HG02798 (cell line): ENCODE measurements around the gene PAN2.
"Not testable (repeated sequence)": the region's sequence is repeated elsewhere in the genome, so short reads cannot be mapped to it uniquely, and the experiment has no call there.

Experiments used
- ATAC-seq: cut with Tn5 transposase; IDR thresholded peaks from one replicate; pipeline ENCODE4 v1.9.1; 2021; ENCODE audit warnings: mild to moderate bottlenecking; ENCODE audit not compliant: unreplicated experiment, poor library complexity

PAN2 gene

DNA sequence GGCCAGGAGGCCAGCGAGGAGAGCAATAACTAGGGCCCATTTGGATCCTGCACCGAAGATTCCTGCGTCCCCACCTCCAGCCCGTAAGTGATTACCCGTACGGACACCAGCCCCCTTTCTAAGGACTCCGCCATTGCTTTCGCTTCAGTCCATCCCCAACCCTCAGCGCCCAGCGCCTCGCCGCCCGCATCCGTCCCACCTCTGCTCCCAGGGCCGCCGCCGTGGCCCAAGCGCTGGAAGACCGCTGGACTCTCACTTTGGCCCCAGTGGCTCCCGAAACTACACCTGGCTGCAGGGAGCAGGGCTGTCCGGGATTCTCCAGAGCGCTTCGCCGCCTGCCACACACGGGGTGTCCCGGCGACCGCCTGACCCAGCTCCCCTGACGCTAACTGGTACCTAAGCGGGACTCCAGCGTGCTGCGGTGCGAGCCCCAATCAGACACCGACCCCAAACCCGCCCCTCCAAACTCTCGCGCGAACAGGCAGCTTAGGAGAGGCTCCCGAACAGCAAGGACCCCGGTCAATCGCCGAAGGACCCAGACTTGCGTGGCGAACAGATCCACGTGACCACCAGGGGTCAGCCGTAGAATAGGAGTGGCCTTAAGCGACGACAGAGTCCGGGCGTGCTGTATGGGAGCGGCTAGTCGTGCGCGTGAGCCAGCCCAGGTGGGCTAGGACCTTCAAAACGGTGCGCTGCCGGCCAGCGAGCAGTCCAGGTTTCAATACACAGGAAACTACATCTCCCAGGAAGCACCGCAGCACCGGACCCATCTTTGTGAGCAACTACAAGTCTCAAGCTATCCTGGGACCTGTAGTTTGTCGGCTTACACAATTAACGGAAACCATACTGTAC, 18.0 kb downstream of the PAN2 start, which contains the start of gene CNPY2:
TSS of gene CNPY2 (minus strand) at position 367 of the 852 bp plus-strand sequence. CDS start 771 bp downstream, outside the sequence.
- peak; percentile 90 for ATAC-seq

DNA sequence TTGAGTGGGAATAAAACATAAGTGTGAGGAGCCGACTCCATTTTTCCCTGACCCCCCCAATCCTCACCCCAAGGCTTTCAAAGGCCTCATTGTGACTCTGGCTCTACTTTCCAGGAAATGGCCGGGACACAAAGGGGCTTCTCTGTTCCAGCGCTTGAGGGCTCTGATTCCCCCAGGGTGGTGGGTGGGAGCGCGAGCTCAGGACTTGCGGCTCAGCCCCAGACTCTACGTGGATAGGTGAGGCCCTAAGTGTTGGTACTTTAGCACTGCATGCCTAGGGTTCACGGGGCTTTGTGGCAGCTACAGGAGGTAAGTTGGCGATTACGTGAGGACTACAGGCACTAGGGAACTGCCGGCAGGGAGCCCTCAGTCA, 18.6 kb downstream of the PAN2 start:
- ATAC-seq: no peak

DNA sequence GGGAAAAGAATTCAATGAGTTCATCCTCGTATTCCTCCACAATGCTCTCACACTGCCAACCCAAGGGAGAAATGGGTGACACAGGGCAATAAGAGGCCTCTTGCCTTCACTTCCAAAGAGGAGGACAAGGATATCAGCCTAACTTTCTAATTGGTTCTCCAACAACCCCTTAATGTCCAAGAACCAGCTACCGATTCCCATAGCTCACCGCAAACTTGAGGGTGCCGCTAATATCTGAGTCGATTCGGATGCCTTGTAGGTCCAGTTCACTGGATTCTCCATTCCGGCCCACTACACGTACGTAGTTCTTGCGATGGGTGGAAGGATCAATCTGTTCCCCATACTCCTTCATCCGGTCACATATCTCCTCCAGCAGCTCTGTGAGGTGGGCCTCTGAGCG, 22.8 kb downstream of the PAN2 start:
- ATAC-seq: no peak

DNA sequence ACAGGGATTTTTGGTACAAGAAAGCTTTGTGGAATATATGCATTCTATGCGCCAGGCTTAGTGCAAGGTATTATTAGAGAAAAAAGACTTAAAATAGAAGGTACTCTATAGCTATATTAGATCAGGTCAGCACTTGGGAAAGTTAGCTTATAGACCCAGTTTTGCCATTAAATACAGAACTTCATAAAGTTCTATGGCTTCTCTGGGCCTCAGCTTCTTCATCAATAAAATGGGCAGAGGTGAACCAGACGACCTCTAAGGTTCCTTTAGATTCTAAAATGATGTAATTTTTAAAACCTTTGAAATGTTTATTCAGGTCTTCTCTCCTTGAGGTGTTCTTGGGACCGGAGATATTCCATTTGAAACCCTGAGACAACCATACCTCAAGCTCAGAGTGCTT, 25.1 kb downstream of the PAN2 start:
- ATAC-seq: no peak

DNA sequence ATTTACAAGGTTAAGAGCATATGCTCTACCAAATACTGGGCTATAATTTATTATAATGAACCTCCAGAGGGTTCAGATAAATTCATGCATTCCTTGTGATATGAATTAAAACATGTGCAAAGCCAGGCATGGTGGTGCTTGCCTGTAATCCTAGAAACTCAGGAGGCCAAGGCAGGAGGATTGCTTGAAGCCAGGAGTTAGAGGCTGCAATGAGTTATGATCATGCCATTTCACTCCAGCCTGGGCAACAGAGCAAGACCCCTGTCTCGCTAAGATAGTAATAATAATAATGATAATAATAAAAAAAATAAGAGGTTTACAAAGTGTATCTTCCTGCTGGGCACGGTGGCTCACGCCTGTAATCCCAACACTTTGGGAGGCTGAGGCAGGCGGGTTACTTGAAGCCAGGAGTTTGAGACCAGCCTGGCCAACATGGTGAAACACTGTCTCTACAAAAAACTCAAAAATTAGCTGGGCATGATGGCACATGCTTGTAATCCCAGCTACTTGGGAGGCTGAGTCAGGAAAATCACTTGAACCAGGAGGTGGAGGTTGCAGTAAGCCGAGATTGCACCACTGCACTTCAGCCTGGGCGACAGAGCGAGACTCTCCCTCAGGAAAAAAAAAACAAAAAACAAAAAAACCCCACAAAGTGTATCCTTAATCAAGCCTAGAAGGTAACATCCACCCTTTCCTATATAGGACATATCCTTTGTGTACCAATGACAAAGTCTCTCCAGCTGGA, 26.4 kb downstream of the PAN2 start:
- no peak for ATAC-seq

DNA sequence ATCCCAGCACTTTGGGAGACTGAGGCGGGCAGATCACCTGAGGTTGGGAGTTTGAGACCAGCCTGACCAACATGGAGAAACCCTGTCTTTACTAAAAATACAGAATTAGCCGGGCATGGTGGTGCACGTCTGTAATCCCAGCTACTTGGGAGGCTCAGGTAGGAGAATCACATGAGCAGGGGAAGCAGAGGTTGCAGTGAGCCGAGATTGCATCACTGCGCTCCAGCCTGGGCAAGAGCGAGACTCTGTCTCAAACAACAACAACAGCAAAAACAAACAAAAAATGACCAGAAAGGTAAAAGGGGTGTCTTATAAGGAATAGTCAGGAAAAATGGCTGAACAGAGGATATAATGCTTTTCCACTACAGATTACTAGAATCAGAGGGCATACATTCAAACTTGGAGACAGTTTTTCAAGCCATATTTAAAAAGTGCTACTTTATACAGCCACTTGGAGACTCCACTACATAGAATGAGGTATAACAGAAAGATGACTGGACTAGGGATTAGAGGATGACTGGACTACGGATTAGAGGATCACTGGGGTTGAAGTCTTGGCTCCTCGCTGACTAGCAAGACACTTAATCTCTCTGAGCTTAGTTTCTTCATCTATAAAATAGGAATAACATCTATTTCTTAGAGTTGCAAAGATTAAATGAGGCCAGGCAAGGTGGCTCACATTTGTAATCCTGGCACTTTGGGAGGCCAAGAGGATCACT, 28.8 kb downstream of the PAN2 start:
- ATAC-seq: no peak

DNA sequence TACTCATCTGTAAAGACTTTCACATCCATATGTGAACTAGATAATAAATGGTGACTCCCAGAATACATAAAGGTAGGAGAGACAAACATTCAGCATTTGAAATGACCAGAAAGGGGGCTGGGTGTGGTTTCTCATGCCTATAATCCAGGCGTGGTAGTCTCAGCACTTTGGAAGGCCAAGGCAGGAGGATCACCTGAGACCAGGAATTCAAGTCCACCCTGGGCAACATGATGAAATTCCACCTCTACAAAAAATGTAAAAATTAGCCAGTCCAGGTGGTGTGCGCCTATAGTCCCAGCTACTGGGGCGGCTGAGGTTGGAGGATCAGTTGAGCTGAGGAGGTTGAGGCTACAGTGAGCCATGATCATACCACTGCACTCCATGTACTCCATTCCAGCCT, 29.5 kb downstream of the PAN2 start:
- ATAC-seq: no peak

DNA sequence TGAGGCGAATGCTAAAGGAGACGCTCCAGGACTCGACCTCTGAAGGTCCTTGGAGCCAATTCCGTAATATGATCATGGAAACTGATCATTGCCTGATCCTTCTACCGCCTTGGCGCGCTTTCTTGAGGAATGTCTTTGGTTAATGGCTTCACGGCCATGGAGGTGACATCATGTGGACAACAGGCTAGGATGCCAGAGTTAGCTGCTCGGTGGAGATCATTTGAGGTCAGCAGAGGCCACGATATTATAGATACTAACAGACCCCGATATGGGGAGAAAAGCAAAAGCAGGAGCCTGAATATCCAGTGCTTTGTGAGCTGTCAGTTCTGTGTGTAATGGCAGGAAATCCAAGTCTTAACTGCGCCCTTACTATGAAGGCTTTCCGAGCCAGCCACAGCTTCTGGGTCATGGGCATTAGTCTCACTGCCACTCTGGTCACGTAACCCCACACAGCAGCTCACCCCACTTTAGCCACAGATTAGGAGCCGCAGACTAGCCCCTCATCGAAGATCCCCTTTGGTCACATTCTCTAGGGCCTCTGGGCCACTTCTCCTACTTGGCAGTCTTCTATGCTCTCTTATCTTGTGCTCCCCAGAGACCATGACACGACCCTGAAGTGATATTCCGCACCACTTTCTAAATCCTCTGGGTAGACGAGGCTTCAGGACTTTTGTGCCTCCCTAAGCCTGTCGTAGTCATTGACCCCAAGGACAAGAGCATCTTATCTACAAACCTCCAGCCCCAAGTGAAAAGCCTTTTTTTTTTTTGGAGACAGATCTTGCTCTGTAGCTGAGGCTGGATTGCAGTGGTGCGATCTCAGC, 32.9 kb downstream of the PAN2 start:
- ATAC-seq: no peak

DNA sequence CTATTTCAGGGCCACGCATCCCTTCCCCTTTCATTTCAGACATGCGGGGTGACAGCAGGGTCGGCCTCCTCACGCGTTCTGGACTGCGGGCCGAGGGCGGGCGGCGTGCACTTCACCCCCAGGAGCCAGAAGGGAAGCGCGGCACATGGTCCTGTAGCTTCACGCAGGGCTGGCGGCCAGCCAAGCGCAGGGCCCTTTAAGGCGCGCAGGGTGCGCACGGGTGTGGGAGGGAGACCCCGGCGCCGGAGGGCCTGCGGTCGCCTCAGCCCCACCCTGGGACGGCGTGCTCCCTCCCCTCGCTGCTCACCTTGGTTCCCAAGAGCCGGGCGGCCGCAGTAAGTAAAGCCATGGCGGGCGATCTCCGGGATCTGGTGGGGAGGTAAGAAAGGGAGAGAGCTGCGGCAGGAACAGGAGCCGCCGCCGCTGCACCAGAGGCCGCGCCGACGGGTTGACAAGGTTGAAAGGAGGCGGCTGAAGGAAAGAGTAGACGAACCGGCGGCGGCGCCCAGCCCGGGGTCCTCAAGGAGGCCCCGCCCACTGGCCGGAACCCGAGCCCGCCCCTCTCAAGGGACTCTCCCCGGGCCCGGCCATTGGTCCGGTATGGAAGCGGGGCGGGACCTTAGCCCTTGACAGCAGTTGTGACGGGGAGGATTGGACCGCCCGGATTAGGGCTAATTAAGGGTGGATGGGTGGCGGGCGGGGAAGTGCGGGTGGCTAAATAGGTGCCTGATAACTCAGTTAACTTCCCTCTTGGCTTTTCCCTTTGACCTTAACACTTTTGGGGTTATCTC, 33.8 kb downstream of the PAN2 start, which contains the start of gene CS:
TSS of gene CS (minus strand) at position 478 of the 791 bp plus-strand sequence. CDS start at position 349, 129 bp downstream.
- peak; percentile 92 for ATAC-seq

DNA sequence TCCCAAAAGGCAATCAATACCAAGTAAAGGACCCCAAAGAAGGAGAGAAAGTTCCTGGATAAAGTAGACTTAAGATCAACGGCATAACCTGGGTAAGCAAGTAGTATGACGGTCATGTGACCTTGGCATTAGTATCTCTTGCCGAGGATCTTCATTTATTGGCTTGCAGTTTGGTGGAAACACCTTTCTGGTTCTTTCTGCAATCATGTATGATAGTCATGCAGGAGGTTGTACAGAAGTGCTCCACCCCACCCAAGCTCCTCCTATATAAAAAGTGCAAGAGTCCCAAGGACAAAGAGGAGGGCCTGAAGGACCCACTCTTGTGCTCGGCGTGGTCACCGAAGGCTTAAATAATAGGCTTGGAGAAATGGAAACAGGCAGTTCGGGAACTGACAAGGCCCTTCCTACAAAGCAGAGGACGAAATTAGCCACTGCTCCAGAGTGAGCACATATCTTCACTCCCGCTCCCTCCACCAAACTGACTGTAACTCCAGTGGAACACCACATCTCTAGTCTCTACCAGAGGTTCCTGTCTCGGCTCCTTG, 34.4 kb downstream of the PAN2 start:
- no peak for ATAC-seq

DNA sequence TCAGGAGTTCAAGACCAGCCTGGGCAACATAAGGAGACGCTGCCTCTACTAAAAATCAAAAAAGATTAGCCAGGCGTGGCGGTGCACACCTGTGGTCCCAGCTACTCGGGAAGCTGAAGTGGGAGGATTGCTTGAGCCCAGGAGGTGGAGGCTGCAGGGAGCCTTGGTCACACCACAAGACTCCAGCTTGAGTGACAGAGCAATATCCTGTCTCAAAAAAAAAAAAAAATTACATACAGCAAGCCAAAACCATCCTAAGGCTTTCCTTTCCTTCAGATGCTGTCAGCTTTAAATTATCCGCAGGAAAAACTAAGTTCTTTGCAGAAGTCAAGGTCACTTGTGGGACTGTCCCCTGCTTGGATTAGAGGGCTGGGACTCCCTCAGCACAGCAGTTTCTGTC, 35.0 kb downstream of the PAN2 start:
- ATAC-seq: no peak

DNA sequence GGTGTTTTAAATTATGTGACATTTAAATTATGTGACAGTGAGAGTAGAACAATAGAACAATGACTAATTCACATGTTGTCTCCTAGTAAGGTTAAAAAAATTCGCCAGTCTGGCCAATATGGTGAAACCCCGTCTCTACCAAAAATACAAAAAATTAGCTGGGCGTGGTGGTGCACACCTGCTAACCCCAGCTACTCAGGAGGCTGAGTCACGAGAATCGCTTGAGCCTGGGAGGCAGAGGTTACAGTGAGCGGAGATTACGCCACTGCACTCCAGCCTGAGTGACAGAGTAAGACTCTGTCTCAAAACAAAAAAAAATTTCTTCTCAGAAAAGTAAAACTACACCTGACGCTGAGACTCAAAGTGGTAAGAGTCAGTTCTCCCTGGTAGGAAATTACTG, 36.4 kb downstream of the PAN2 start:
- ATAC-seq: no peak

DNA sequence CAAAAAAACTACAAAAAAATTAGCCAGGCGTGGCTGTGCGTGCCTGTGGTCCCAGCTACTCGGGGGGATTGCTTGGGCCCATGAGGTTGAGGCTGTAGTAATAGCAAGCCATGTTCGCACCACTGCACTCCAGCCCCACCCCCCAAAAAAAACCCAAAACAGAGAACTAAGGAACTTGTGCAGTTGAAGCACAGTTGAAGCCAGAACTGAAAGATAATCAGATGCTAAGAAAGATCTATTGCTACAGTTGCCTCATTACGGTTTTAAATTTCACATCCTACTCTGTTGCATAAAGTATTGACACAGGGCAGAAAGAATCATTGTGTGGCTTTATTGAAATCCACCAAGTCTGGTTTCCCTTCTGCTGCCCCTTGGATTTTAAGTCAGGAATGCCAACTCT, 37.5 kb downstream of the PAN2 start:
- no peak for ATAC-seq

DNA sequence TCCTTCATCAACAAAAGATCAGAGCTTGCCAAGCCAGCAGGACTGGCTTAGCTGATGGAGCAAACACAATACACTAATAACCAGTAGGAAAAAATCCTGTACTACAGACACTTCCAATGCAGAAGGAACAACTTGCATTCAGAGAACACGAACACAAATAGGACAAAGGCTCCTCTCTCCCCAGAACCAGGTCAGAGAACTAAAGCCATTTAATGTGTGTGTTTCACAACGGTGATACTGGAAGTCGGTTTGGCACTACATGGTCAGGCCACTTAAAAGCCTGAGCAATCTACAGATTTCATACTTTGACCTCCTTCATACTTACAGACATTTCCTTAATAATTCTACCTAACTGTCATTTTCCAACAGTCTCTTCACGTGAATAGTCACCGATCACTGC, 40.0 kb downstream of the PAN2 start:
- no peak for ATAC-seq

DNA sequence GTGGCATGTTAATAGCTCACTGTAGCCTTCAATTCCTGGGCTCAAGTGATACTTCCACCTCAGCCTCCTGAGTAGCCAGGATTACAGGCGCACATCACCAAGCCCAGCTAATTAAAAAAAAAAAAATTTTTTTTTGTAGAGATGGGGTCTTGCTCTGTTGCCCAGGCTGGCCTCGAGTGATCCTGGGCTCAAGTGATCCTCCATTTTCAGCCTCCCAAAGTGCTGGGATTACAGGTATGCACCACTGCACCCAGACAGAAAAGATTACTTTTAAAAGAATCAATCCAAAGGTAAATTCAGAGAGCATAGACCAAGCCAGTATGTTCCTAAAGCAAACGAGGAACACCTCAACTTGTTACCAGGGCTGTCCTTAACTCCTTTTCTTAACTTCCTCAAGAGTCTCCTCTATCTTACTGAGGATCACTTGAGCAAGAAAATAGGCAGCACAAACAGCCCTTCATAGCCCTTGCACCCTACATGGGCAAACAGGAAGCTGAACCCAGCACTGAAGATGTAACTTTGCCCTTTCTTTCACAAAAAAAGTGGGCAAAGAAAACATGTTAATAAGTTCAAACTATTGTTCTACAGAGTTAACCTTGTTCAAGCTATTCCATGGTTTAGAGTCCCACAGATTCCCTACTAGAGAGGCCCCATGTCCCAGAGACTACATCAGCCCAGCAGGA, 45.0 kb downstream of the PAN2 start:
- no peak for ATAC-seq

DNA sequence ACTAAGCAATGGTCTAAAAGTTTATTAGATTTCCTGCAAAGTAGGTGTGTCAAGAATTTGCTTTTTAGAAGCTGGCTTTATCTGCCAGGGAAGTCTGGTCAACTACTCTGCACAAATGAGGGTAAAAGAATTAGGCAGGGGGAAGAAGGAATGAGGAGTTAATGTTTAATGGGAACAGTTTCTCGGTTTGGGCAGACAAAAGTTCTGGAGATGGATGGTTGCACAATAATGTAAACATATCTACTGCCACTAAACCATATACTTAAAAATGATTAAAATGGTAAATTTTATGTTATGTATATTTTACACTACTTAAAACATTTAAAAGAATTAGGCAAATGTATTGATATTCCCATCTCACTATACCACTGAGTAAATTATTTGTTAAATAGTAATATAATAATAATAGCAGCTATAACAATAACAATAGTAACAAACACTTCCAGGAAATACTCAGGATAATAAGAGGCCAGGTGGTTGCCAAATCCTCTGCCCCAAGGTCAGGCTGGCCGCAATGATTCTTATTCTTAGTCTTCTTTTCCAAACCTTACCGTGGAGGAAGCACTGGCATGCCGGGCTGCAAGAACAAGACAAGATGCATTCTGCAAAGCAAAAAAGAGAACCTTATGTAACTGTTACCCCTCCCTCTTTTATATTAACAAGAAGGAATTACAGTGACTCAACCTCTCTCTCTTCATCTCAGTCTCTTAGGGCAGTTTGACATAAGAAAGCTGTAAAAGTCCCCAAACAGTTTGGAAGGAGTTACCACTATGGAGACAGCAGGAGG, 47.6 kb downstream of the PAN2 start:
- ATAC-seq: no peak

DNA sequence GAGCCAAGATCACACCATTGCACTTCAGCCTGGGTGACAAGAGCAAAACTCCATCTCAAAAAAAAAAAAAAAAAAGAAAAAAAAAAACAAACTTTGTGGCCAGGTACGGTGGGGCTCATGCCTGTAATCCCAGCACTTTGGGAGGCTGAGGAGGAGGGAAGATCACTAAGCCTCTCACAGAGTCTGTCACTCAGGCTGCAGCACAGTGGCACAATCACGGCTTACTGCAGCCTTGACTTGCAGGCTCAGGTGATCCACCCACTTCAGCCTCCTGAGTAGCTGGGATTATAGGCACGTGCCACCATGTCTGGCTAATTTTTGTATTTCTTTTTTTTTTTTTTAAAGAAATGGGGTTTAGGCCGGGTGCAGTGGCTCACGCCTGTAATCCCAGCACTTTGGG, 49.5 kb downstream of the PAN2 start:
- ATAC-seq: not testable (repeated sequence)

DNA sequence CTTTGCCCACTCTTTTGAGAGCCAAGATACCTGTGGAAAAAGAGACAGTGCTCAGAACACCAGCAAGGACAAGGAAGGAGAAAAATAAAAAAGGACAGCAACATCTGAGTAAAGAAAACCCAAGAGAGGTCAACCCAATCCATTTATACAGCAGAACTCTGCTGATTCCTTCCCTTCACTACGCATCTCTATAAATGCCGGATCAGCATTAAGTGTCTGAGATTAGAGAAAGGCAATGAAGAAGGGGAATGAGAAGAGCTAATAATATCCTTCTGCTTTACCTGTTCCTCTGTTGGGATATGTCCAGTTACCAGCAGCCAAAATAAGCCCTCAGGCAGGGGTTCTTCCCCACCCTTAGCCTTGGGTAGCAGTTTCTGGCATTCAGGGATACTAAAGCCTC, 51.2 kb downstream of the PAN2 start:
- ATAC-seq: no peak
